ENCODE measurements around the gene ZNF17. TPM values are rescaled to one million over a fixed set of nuclear protein-coding genes. Genes with fewer than 3 reads are reported as not detected.

ZNF17 gene
- total RNA-seq, 1 experiment from 2014 or later = 5.1 TPM

DNA sequence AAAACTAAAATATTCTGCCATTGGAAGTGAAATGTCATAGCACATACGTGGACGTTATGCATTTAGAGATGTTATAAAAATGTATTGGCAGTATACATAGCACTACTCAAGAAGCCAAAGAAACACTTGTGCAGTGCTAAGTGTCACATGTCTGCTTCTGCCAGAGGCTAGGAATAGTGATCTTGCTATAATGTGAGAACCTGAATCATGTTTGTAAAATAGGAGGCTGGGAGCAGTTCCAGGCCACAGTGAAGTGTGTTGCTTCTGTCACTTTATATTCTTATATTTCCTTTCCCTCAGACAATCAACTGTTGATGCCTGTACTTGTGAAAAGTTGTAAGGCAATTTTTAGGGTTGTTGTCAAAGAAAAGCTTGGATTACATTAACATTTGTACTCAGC is 44.2 kb upstream of the ZNF17 start:
- no TSS peak for BruUV-seq (replicated peaks)
- CTCF ChIA-PET = no interaction called here
- no peak for ATAC-seq

More for the DNA sequence above, 44.2 kb upstream of the ZNF17 start:
- Histone ChIP-seq H3K9me3 (ENCODE audit: control insufficient read depth in 1 of 2, insufficient read depth in 1 of 2, low read depth in 1 of 2, low read length in 2 of 2) (no peaks in the 10 kb centered on the region), H3K4me1 (ENCODE audit: control insufficient read depth in 1 of 2, insufficient read depth in 2 of 2, low read length in 2 of 2) (peaks cover 3 to 9% of the 10 kb centered on the region in 2 experiments; a peak in 3 of 4 replicates), H3K4me2 (ENCODE audit: low read length) (no peak overlapping the region), H3K36me3 (ENCODE audit: control insufficient read depth in 1 of 2, insufficient read depth in 2 of 2, low read length in 2 of 2) (no peaks in the 10 kb centered on the region), H3K27me3 (ENCODE audit: insufficient read depth, low read length) (no peaks in the 10 kb centered on the region), H4K20me1 (ENCODE audit: insufficient read depth) (no peaks in the 10 kb centered on the region), H3K4me3 (replicated peaks in 1 of 2; ENCODE audit: low read depth in 1 of 2, low read length in 2 of 2) (no peak overlapping the region), H2AFZ (ENCODE audit: low read depth, low read length, poor library complexity, severe bottlenecking) (no peak overlapping the region), H3K27ac (ENCODE audit: low read depth, low read length) (no peak overlapping the region), H3K9ac (ENCODE audit: low read length) (no peak overlapping the region), H3K79me2 (ENCODE audit: insufficient read depth, low read length) (peaks cover 7% of the 10 kb centered on the region; the same call in 1 of the 2 replicates), H3K9me2 (ENCODE audit: insufficient read depth) (no peaks in the 10 kb centered on the region)
- DNase-seq (ENCODE audit: low read depth, low spot score) = no peak
- POLR2A ChIA-PET = no interaction called here
- RAD21 ChIA-PET (ENCODE audit: low non-redundant PET in 1 of 2, low total read pairs in 2 of 2, uncharacterized antibody in 2 of 2, unreplicated experiment in 2 of 2) = no interaction called here
- TF ChIP-seq, protein P1, sequence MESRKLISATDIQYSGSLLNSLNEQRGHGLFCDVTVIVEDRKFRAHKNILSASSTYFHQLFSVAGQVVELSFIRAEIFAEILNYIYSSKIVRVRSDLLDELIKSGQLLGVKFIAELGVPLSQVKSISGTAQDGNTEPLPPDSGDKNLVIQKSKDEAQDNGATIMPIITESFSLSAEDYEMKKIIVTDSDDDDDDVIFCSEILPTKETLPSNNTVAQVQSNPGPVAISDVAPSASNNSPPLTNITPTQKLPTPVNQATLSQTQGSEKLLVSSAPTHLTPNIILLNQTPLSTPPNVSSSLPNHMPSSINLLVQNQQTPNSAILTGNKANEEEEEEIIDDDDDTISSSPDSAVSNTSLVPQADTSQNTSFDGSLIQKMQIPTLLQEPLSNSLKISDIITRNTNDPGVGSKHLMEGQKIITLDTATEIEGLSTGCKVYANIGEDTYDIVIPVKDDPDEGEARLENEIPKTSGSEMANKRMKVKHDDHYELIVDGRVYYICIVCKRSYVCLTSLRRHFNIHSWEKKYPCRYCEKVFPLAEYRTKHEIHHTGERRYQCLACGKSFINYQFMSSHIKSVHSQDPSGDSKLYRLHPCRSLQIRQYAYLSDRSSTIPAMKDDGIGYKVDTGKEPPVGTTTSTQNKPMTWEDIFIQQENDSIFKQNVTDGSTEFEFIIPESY (IDR thresholded peaks at IDR 0.05; ENCODE audit: extremely low read depth, insufficient replicate concordance, low read length) = no peak
- no peak for TF ChIP-seq SIN3A (IDR thresholded peaks at IDR 0.05; ENCODE audit: low read depth)
- TF ChIP-seq TCF7L2 (IDR thresholded peaks at IDR 0.05; ENCODE audit: borderline replicate concordance, extremely low read depth, insufficient read depth, insufficient read length) = no peak
- TF ChIP-seq YY1 (IDR thresholded peaks at IDR 0.05; ENCODE audit: extremely low read depth, insufficient replicate concordance, low read depth, low read length) = no peak
- TF ChIP-seq CBX3 (IDR thresholded peaks at IDR 0.05; ENCODE audit: low read depth) = no peak
- TF ChIP-seq POLR2A (IDR thresholded peaks at IDR 0.05; ENCODE audit: borderline replicate concordance, extremely low read depth, insufficient read depth, insufficient read length) = no peak
- TF ChIP-seq EZH2 (IDR thresholded peaks at IDR 0.05) = no peak
- TF ChIP-seq, protein P2, sequence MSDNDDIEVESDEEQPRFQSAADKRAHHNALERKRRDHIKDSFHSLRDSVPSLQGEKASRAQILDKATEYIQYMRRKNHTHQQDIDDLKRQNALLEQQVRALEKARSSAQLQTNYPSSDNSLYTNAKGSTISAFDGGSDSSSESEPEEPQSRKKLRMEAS (IDR thresholded peaks at IDR 0.05) = no peak
- no peak for TF ChIP-seq SP1 (IDR thresholded peaks at IDR 0.05; ENCODE audit: low read depth)
- TF ChIP-seq ELF1 (IDR thresholded peaks at IDR 0.05; ENCODE audit: borderline replicate concordance, low read depth) = no peak
- TF ChIP-seq ATF3 (IDR thresholded peaks at IDR 0.05) = no peak
- TF ChIP-seq CEBPB (IDR thresholded peaks at IDR 0.05; ENCODE audit: low read depth) = no peak
- TF ChIP-seq ZFX (IDR thresholded peaks at IDR 0.05) = no peak
- no peak for TF ChIP-seq EGR1 (IDR thresholded peaks at IDR 0.05; ENCODE audit: low read depth)
- TF ChIP-seq RAD21 (IDR thresholded peaks at IDR 0.05; ENCODE audit: low read depth) = no peak
- TF ChIP-seq SRF (IDR thresholded peaks at IDR 0.05; ENCODE audit: low read depth) = no peak
- no peak for TF ChIP-seq ZNF274 (IDR thresholded peaks at IDR 0.05; ENCODE audit: low read depth, low read length)
- no peak for TF ChIP-seq JUND (IDR thresholded peaks at IDR 0.05)
- no peak for TF ChIP-seq POLR2AphosphoS5 (IDR thresholded peaks at IDR 0.05; ENCODE audit: low read depth, low read length)
- TF ChIP-seq, protein P3, sequence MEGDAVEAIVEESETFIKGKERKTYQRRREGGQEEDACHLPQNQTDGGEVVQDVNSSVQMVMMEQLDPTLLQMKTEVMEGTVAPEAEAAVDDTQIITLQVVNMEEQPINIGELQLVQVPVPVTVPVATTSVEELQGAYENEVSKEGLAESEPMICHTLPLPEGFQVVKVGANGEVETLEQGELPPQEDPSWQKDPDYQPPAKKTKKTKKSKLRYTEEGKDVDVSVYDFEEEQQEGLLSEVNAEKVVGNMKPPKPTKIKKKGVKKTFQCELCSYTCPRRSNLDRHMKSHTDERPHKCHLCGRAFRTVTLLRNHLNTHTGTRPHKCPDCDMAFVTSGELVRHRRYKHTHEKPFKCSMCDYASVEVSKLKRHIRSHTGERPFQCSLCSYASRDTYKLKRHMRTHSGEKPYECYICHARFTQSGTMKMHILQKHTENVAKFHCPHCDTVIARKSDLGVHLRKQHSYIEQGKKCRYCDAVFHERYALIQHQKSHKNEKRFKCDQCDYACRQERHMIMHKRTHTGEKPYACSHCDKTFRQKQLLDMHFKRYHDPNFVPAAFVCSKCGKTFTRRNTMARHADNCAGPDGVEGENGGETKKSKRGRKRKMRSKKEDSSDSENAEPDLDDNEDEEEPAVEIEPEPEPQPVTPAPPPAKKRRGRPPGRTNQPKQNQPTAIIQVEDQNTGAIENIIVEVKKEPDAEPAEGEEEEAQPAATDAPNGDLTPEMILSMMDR (IDR thresholded peaks at IDR 0.05 in 2 of 3, conservative IDR thresholded peaks at IDR 0.05 in 1 of 3; ENCODE audit: borderline replicate concordance in 1 of 3, insufficient read depth in 1 of 3, low read depth in 2 of 3, low read length in 2 of 3) = no peak
- intact Hi-C loops (cut with micrococcal nuclease) = no loop called here

Data from HCT116 (cell line).